ENCODE data around the gene SLC27A1.
"Not testable (repeated sequence)": the region's sequence is repeated elsewhere in the genome, so short reads cannot be mapped to it uniquely, and the experiment has no call there.

SLC27A1 gene

DNA sequence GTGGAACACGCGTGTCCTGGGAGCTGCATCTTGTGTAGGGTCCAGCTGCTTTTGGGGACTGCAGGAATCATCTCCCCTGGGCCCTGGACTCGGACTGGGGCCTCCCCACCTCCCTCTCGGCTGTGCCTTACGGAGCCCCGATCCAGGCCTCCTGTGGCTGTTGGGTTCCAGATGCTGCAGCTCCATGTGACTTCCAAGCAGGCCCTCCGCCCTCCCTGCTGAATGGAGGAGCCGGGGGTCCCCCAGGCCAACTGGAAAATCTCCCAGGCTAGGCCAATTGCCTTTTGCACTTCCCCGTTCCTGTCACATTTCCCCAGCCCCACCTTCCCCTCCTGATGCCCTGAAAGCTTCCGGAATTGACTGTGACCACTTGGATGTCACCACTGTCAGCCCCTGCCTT, 34.9 kb downstream of the SLC27A1 start:
- DNase-seq (ENCODE audit: extremely low read depth, low read depth) = no peak
- TF ChIP-seq, protein P1, sequence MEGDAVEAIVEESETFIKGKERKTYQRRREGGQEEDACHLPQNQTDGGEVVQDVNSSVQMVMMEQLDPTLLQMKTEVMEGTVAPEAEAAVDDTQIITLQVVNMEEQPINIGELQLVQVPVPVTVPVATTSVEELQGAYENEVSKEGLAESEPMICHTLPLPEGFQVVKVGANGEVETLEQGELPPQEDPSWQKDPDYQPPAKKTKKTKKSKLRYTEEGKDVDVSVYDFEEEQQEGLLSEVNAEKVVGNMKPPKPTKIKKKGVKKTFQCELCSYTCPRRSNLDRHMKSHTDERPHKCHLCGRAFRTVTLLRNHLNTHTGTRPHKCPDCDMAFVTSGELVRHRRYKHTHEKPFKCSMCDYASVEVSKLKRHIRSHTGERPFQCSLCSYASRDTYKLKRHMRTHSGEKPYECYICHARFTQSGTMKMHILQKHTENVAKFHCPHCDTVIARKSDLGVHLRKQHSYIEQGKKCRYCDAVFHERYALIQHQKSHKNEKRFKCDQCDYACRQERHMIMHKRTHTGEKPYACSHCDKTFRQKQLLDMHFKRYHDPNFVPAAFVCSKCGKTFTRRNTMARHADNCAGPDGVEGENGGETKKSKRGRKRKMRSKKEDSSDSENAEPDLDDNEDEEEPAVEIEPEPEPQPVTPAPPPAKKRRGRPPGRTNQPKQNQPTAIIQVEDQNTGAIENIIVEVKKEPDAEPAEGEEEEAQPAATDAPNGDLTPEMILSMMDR (IDR thresholded peaks at IDR 0.05; ENCODE audit: low read depth, low read length) = no peak

DNA sequence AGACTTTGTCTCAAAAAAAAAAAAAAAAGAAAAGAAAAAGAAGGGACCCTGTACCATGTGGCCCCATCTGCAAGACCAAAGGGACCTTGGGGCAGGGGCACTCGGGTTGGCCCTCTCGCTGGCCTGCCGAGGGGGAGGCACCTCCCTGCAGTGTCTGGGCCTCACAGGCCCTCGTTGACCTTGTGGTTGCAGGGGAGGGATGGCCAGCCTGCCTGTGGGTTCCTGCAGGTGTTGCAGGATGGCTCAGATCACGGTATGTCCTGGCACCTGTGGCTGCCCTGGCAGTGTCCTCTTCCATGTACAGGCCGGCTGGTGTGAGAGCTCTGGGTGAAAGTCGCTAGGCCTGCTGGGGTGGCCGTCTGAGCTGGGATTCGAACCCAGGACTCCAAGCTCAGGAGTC, 36.4 kb downstream of the SLC27A1 start:
- TF ChIP-seq, protein P1 (IDR thresholded peaks at IDR 0.05; ENCODE audit: low read depth, low read length) = no peak

DNA sequence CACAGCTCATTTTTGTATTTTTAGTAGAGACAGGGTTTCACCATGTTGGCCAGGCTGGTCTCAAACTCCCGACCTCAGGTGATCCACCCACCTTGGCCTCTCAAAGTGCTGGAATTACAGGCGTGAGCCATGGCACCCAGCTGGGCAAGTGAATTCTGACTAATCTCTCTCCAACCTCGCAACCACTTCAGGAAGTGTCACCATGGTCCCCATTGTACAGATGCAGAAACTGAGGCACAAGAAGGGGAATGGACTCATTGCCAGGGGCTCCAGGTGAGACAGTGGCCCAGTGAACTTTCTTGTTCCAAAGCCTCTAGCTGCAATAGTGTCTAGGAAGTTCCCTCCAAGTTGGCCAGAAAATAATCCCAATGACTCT, 38.2 kb downstream of the SLC27A1 start:
- not testable (repeated sequence) for DNase-seq (ENCODE audit: extremely low read depth, low read depth)

More for the DNA sequence above, 36.4 kb downstream of the SLC27A1 start:
- no peak for DNase-seq (ENCODE audit: extremely low read depth, low read depth)

DNA sequence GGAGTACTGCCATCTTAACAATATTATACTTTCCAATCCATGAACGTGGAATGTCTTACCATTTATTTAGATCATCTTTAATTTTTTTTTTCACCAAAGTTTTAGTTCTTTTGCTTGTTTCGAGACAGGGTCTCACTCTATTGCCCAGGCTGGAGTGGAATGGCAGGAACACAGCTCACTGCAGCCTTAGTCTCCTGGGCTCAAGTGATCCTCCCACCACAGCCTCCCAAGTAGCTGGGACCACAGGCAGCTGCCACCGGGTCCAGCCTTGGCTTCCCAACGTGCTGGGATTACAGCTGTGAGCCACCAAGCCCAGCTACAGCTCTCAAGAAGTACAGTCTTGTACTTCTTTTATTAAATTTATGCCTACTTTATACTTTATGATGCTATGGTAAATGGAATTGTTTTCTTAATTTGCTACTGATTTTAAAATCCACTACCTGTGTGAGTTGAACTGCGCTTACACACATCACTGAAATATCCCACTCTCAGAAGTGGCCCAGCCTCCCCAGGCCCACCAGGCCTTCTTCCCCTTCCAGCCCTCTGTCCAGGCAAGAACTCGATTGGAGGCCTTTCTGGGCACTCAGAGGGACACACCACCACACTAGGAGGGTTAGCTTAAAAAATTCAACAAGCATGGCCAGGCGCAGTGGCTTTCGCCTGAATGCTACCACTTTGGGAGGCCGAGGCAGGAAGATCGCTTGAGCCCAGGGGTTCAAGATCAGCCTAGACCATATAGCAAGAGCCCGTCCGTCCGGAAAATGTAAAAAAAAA, 40.1 kb downstream of the SLC27A1 start:
- TF ChIP-seq, protein P1 (IDR thresholded peaks at IDR 0.05; ENCODE audit: low read depth, low read length) = no peak
- no peak for DNase-seq (ENCODE audit: extremely low read depth, low read depth)

DNA sequence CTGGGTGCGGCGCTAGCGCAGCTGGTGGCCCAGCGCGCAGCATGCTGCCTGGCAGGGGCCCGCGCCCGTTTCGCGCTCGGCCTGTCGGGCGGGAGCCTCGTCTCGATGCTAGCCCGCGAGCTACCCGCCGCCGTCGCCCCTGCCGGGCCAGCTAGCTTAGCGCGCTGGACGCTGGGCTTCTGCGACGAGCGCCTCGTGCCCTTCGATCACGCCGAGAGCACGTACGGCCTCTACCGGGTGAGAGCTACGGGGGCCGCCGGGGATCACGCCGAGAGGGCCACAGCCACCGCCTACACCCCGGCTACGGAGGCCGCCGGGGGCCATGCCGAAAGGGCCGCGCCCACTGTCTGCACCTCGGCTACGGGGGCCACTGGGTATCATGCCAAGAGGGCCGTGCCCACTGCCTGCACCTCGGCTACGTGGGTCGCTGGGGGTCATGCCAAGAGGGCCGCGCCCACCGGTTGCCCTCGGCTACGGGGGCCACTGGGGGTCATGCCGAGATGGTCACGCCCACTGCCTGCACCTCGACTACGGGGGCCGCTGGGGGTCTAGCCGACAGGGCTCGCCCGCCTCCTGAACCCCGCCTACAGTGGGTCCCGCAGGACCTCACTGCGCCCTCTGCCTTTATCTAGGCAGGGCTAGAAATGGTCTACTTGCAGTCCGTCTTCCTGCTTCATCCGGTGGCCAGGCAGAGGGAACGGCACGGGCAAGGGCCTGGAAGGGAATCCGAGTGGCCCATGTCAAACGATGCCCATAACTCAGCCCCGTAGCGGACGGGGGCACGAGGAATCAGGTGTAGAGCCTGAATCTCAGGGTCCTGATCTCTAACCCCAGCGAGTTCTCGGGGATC, 41.6 kb downstream of the SLC27A1 start:
- TF ChIP-seq, protein P1 (IDR thresholded peaks at IDR 0.05; ENCODE audit: low read depth, low read length) = peak; percentile 27
- peak; percentile 59 for DNase-seq (ENCODE audit: extremely low read depth, low read depth)

DNA sequence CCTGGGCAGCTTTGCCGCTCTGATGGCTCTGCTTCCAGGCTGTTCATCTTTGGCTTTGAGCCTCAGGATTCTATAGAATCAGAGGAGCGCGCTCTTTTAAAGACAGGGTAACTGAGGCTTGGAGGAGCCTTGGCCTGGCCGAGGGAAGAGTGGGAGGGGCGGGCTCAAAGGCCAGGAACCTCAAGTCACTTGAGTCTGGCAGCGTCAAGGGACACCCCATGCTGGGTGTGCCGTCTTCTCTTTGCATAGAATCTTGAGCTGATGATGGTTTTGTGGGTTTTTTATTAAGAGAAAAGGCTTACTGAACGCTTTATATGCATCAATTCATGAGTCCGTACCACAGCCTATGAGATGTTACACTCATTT, 42.2 kb downstream of the SLC27A1 start:
- DNase-seq (ENCODE audit: extremely low read depth, low read depth) = no peak
- TF ChIP-seq, protein P1 (IDR thresholded peaks at IDR 0.05; ENCODE audit: low read depth, low read length) = no peak

DNA sequence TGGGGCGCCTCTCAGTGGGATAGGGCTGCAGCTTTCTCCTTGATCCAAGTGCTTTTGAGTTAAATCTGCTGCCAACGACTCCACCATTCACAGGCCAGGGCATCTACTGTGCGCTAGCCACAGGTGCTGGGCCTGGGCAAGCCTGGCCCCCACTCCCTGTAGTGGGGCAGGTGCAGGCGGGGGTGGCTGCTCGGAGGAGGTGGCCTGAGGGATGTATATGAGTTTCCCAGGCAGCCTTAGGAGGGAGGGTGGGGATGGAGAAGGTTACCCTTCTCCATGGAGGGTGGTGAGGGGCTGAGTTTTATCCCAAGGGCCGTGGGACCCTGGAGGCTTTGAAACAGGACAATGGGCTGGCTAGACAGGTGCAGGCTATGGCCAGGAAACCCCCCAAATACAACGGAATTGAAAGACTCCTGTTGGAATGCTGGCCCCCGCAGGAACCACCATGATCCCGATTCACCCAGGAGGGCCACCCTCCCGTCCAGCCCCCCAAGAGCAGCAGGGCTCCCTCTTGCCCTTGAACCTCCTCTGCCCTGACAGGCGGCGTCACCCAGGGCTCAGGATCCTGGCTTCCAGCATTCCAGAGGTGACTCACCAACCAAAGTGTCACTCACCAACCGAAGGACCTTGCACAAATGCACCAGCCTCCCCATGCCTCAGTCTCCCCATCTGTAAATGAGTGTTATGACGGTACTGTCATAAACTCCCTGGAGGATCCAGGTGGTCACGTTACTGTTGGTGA, 45.3 kb downstream of the SLC27A1 start:
- TF ChIP-seq, protein P1 (IDR thresholded peaks at IDR 0.05; ENCODE audit: low read depth, low read length) = no peak
- DNase-seq (ENCODE audit: extremely low read depth, low read depth) = no peak

Data from AG09319 (cell line).